NK-92 (cell line): Measurements from ENCODE around the gene ZNF687.

Source experiments
- DNase-seq: peaks from one replicate; lab custom pipeline; 2025; ENCODE audit not compliant: unreplicated experiment; lab: John Stamatoyannopoulos, UW

ZNF687 gene

GRCh38 chr1:151281225-151281968 lies 702 bp upstream of the ZNF687 start:
- peak; percentile 46 for DNase-seq

- DNase-seq, result no peak
Observed at GRCh38 chr1:151282883-151283725, 1.0 kb downstream of the ZNF687 start.

DNA sequence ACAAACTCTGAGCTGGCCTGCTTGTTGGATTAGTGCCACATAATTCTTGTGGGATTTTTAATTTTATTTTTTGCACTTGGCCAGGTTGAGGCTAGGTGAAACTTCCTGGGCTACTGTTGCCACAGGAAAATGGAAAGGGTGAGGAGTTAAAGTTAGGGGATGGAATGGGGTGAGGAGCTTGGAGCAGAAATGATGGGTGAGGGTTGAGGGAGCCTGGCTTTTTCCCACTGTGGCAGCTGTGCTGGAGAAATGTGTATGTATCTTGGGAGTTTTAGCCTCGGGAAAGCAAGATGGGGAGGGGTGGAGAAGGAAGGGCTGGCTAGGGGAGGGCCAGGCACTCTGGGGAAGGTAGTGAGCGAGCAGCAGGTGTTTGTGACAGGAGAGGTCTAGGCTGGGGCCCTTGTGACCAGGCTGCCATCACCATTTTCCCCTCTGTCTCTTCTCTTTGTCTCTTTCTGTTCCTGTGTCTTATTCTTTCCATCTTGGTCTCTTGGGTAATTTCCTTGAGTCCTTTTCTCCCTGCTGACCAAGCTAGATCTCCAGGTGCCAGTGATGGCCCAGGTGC lies 2.0 kb downstream of the ZNF687 start:
- no peak for DNase-seq

DNA sequence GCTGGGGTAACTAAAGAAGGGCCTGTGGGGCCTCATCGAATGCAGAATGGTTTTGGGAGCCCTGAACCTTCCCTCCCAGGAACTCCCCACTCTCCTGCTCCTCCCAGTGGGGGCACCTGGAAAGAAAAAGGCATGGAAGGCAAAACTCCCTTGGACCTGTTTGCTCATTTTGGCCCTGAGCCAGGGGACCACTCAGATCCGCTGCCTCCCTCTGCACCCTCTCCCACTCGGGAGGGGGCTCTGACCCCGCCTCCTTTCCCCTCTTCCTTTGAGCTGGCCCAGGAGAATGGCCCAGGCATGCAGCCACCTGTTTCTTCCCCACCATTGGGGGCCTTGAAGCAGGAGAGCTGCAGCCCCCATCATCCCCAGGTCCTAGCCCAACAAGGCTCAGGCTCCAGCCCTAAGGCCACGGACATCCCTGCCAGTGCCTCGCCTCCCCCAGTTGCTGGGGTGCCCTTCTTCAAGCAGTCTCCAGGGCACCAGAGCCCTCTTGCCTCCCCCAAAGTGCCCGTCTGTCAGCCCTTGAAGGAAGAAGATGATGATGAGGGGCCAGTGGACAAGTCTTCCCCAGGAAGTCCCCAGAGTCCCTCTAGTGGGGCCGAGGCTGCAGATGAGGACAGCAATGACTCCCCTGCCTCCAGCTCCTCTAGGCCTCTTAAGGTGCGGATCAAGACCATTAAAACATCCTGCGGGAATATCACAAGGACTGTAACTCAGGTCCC lies 4.7 kb downstream of the ZNF687 start:
- DNase-seq, result no peak

GRCh38 chr1:151287341-151287699 lies 5.2 kb downstream of the ZNF687 start:
- no peak for DNase-seq

GRCh38 chr1:151287767-151288500 lies 5.8 kb downstream of the ZNF687 start:
- no peak for DNase-seq

DNA sequence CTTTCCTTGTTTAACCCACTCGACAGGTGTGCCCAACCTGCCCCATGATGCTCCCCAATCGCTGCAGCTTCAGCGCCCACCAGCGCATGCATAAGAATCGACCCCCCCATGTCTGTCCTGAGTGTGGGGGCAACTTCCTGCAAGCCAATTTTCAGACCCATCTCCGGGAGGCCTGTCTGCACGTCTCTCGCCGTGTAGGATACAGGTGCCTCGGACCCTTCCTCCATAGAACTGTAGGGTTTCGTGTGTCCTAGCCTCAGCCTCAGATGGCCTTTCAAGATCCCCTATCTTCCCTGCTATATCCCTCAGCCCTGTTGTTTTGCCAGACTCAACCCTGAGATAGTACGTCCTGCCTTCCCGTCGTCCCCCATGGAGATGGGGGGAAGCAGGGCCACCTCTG lies 6.4 kb downstream of the ZNF687 start:
- DNase-seq, result no peak

- no peak for DNase-seq
Observed at GRCh38 chr1:151289080-151289935, 7.2 kb downstream of the ZNF687 start.

DNA sequence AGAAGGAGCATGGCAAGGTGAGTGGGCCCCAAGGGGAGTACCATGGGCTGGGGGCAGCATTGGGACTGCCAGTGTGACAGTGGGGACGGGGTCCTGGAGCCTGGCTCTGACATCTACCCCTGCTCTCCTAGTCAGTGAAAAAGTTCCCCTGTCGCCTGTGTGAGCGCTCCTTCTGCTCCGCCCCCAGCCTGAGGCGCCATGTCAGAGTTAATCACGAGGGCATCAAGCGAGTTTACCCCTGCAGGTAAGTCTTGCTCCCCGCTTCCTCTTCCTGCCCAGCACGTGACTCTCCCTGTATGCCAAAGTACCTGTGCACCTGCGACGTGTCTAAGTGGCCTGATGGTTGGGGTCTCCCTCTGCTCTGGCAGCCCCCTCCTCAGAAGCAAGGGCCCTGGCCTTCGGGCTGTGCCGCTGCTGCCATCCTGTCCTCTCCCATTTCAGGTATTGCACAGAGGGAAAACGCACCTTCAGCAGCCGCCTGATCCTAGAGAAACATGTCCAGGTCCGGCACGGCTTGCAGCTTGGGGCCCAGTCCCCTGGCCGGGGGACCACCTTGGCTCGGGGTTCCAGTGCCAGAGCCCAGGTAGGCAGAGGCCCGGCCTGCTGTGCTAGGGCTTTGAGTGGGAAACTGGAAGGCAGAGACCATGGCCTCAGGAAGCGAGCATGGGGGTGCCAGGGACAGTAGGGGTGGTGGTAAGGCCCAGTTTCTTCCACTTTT lies 8.1 kb downstream of the ZNF687 start:
- DNase-seq, result no peak

DNA sequence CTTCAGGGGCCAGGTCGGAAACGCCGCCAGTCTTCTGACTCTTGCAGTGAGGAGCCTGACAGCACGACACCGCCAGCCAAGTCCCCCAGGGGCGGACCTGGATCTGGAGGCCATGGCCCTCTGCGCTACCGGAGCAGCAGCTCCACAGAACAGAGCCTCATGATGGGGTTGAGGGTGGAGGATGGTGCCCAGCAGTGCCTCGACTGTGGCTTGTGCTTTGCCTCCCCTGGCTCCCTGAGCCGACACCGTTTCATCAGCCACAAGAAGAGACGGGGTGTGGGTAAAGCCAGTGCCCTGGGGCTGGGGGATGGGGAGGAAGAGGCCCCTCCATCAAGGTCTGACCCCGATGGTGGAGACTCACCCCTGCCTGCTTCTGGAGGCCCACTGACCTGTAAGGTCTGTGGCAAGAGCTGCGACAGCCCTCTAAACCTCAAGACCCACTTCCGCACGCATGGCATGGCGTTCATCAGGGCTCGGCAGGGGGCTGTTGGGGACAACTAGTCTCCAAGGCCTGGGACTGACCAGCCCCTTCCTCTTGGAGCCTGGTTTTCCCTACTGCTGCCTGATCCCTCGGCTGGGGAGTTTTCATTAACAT lies 8.7 kb downstream of the ZNF687 start:
- no peak for DNase-seq

DNA sequence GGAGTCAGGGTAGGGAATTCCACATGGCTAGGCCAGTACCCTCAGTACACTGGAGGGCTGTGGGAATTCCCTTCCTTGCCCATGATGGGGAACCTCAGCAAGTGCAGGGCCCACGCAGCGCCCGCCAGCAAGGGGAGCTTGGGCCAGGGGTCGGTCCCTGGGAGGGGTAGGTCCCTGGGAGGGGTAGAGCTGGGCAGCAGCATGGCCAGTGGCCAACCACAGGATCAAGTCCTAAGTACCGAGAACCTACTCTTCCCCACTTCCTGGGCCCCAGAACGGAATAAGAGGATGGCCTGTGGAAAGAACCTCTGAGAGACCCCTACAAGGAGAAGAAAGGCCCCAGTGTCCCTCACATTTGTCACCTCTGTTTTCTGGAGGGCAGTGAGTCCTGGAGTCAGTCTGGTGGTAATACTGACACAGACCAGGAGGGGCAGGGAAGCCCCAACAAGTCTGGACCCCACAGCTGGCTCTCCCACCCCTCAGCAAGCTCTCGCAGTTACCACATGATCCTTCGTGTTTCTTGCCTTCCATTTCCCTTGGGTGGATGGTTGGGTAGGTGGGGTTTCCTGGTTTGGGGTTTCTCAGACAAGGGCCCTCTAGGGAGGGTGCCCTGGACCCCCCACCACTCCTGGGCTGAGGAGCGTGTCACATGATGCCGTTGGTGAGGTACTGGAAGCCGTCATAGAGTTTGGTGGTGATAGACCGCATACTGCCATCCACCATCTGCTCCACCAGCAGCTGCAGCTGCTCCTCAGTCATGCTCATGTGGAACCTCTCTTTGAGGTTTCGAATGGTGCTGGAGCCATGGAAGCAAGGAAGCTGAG lies 10.3 kb downstream of the ZNF687 start:
- DNase-seq, result no peak

GRCh38 chr1:151293093-151293492 lies 11.0 kb downstream of the ZNF687 start:
- DNase-seq, result no peak

DNA sequence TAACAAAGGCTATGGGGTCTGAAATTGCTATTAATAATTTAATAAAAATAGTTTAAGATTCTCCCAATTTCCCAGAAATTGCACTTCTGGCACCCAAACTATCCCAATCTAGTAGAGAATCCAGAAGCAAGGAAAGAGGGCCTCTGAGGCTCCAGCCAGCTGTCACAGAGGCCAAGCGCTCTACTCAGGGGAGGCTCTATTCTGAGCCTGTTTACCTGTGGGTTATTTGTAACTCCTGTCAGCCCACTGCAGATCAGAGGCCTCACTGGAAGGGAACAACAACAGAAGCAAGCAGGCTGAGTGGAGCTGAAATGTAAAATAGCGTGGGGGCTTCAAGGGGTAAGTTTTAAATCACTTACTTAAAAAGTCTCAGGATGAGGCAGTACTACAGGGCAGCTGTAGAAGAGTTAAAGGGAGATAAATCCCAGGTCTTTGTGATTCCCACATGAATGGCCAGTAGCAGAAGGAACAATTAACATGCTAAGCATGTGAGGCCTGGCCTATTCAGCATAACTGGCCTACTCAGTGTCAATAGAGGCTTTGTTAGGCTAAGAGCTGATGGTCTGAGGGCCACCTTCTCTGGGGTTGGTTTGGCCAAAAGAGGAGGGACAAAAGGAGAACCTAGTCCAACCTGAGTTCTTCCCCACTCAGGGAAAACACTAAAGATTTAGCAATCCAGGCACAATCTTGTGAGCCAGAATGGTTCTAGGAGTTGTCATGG lies 12.8 kb downstream of the ZNF687 start:
- DNase-seq, result no peak

DNA sequence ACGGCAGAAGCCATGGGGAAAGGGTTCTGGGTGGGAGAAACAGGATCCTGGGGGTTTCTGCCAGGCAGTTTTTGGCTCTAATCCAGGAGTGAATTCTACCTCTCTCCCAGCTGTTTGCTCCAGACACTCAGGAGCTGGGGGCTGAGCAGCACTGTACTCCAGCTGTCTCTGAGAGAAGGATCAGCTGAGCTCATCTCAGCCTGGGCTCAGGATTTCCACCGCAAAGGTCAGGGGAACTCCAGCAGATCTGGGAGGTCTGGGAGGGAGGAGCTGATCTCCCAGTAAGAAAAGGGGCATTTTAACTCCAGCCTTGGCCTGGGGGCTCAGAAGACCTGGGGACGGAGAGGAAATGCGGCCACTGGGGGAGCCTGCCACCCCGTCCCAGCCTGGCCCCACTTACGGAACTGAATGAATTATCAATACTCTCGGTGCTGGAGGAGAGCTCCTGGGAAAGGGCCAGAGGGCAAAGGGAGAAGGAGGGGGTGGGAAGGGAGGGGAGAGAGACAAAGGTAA lies 27.8 kb downstream of the ZNF687 start:
- no peak for DNase-seq

DNA sequence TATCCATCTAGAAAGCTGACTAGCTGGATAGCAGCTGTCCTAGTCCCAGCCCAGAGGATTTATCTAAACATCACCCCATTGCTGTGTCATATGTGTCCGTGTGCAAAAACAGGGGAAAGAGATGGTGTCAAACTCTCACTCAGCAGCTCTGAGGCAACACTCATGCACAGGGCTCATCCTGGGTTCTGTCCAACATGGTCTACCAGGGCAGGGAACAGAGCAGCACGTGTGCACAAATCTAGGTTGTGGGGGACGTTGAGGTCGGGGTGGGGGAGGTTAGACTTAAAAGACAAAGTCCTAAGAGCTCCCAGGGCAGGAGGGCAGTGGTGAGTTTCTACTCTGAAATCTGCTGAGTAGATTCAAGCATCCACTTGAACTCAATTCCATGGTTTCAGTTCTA lies 28.9 kb downstream of the ZNF687 start:
- DNase-seq, result no peak

GRCh38 chr1:151311589-151312331 lies 29.7 kb downstream of the ZNF687 start:
- no peak for DNase-seq
